ENCODE results near the gene YPEL3.

The YPEL3 gene

DNA sequence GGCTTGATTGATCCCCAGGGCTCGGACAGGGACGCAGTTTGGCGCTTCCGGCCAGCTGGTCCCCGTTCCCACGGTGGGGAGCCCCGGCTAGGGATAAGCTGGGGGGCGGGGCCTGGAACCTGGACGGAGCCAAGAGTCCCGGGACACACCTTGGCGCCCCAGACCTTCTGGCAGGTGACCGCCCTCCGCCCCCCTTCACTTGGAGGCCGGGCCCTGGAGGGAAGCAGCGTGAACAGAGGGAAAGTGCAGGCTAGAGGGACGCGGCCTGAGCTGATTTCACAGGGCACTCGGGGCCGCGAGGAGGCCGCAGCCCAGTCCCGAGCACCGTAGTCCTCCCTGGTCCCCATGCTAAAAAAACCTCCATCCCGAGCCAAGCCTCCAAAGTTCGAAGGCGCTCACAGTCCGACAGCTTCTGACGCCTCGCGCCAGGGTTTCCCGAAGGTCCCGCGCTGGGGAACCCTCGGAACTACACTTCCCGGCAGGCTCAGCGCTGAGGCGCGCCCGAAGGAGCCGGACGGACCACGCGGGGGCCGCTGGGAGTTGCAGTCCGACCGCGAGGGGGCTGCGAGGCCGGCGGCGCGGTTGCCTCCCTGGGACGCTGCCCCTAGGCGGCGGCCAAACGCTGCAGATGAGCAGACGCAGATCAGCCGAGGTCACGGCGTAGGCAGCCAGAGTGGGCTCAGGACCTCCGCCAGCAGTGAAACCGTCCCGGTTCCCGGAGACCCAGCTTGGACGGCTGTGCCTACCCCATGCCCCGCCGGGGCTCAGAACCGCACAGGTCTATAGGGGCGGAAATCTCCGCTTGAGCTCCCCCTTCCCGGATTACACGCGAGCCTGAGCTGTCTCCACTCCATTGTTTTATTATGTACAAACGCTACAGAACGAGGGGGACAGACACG is 4.3 kb downstream of the YPEL3 start, which contains the start of gene TBX6:
Gene TBX6 (minus strand): TSS at position 451 of the 899 bp plus-strand sequence. CDS start 731 bp downstream, outside the sequence.
- DNase-seq (ENCODE audit: insufficient read length, low spot score) (peak; percentile 93), FAIRE-seq (peak; percentile 97)
- TF ChIP-seq POU2F2 (IDR thresholded peaks at IDR 0.05; ENCODE audit: low read depth, low read length) (no peak), POLR2A (IDR thresholded peaks at IDR 0.05; ENCODE audit: low read depth, low read length) (0 out of 2 replicates have a peak, but pooled peaks have one; percentile 16), PAX5 (IDR thresholded peaks at IDR 0.05; ENCODE audit: insufficient read depth, low read length, severe bottlenecking) (peak; percentile 47), SPI1 (IDR thresholded peaks at IDR 0.05; ENCODE audit: low read depth, low read length) (no peak), POLR2AphosphoS5 (IDR thresholded peaks at IDR 0.05; ENCODE audit: low read depth, low read length) (no peak)

- no peak for DNase-seq (ENCODE audit: insufficient read length, low spot score)
- FAIRE-seq: no peak
- TF ChIP-seq PAX5 (IDR thresholded peaks at IDR 0.05; ENCODE audit: insufficient read depth, low read length, severe bottlenecking): no peak
- no peak for TF ChIP-seq POU2F2 (IDR thresholded peaks at IDR 0.05; ENCODE audit: low read depth, low read length)
- TF ChIP-seq POLR2AphosphoS5 (IDR thresholded peaks at IDR 0.05; ENCODE audit: low read depth, low read length): no peak
- TF ChIP-seq SPI1 (IDR thresholded peaks at IDR 0.05; ENCODE audit: low read depth, low read length): no peak
- no peak for TF ChIP-seq POLR2A (IDR thresholded peaks at IDR 0.05; ENCODE audit: low read depth, low read length)
- no peak for TF ChIP-seq TAF1 (IDR thresholded peaks at IDR 0.05; ENCODE audit: low read depth, low read length)
Measured at GRCh38 chr16:30090610-30091331, 5.2 kb downstream of the YPEL3 start.

DNA sequence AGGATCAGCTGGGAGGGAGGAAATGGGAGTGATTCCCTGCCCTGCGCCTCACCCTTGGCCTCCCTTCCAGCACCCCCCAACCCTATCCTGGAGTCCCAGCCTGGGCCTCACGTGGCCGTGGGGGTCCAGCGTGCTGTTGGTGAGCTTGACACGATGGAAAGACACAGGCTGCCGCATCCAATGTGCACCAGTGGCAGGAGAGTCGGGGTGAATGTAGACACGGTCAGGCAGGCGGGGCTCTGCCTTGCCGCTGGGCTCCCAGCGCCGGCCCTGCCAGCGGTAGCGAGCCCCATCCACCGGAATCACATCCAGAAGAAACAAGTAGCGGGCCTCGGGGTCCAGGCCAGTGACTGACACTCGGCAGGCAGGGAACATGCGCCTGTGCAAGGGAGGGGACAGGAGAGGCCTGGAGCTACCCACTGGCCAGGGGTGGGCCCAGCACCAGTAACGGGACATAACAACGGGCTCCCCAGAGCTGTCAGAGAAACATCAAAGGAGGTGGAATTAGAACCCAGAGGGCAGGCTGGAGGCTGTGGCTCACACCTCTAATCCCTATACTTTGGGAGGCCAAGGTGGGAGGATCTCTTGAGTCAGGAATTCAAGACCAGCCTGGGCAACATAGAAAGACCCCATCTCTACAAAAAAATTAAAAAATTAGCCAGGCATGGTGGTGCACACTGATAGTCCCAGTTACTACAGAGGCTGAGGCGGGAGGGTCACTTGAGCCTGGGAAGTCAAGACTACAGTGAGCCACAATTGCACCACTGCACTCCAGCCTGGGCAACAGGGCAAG is 7.0 kb downstream of the YPEL3 start:
- no peak for FAIRE-seq
- DNase-seq (ENCODE audit: insufficient read length, low spot score): no peak
- TF ChIP-seq POU2F2 (IDR thresholded peaks at IDR 0.05; ENCODE audit: low read depth, low read length) (no peak), POLR2AphosphoS5 (IDR thresholded peaks at IDR 0.05; ENCODE audit: low read depth, low read length) (no peak), POLR2A (IDR thresholded peaks at IDR 0.05; ENCODE audit: low read depth, low read length) (no peak), SPI1 (IDR thresholded peaks at IDR 0.05; ENCODE audit: low read depth, low read length) (no peak), PAX5 (IDR thresholded peaks at IDR 0.05; ENCODE audit: insufficient read depth, low read length, severe bottlenecking) (no peak), TAF1 (IDR thresholded peaks at IDR 0.05; ENCODE audit: low read depth, low read length) (no peak)

DNA sequence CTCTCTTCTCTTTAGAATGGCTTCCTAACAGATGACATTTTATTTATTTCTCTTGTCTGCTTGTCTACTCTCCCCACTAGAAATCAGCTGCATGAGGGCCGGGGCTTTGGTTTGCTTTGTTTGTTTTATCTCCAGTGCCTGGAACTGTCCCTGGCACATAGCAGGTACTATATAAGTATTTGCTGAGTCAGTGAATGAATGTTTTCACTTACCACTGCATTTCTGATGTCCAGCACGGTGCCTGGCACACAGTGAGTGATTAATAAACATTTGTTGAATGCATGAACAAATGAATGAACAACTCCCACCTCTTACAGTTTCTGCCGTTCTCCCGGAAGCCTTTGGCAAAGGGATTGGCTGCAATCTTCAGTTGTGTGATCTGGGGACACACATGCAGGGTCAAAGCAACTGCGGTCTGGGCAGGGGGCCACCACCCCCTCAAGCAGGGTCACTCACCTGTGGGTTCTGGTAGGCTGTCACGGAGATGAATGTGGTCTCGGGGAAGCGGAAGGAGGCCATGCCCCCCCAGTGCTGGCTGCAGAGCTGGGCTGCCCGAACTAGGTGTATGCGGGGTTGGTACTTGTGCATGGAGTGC is 7.7 kb downstream of the YPEL3 start:
- TF ChIP-seq TAF1 (IDR thresholded peaks at IDR 0.05; ENCODE audit: low read depth, low read length): no peak
- DNase-seq (ENCODE audit: insufficient read length, low spot score): no peak
- no peak for FAIRE-seq

- FAIRE-seq: peak; percentile 33
Measured at GRCh38 chr16:30087181-30087898, 8.7 kb downstream of the YPEL3 start.

DNA sequence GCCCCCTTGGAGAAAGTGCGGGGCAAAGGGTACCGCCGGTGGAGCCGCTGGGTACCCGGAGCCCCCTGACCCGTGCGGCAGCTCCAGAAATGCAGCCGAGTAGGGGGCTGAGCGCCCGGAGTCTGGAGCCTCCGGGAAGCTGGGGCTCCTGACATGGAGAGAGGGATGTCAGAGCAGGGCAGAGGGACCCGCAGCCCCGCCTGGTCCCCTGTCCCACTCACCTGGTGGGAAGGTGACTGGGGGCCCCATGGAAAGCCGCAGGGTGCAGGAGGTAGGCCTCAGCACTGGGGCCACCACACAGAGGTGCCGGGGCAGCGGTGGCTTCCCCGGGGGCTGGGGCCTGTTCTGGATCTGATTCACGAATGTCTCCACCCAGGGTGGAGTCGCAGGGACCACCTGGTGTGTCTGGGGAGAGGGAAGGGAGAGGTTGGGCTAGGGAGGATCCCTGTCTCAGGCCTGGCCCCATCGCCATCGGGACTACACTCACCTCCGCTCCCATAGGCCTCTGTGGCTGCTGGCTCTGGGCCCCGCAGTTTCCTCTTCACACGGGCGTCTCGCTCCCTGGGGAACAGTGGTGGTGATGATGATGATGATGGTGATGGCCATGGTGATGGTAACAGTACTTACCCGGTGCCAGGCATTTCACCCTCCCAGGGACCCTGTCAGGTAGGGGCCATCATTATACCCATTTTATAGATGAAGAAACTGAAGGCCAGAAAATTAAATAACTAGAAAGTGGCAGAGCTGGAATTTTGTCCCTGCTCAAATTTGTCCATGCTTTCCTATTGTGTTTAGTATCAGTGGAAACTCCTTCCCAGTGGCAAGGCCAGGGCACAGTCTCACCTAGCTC is 9.5 kb downstream of the YPEL3 start:
- TF ChIP-seq PAX5 (IDR thresholded peaks at IDR 0.05; ENCODE audit: insufficient read depth, low read length, severe bottlenecking) (no peak), TAF1 (IDR thresholded peaks at IDR 0.05; ENCODE audit: low read depth, low read length) (no peak), POLR2A (IDR thresholded peaks at IDR 0.05; ENCODE audit: low read depth, low read length) (no peak), SPI1 (IDR thresholded peaks at IDR 0.05; ENCODE audit: low read depth, low read length) (no peak), POU2F2 (IDR thresholded peaks at IDR 0.05; ENCODE audit: low read depth, low read length) (no peak)
- FAIRE-seq: no peak
- DNase-seq (ENCODE audit: insufficient read length, low spot score): no peak

More at GRCh38 chr16:30087181-30087898, 8.7 kb downstream of the YPEL3 start:
- no peak for TF ChIP-seq TAF1 (IDR thresholded peaks at IDR 0.05; ENCODE audit: low read depth, low read length)
- TF ChIP-seq POLR2AphosphoS5 (IDR thresholded peaks at IDR 0.05; ENCODE audit: low read depth, low read length): no peak
- TF ChIP-seq POU2F2 (IDR thresholded peaks at IDR 0.05; ENCODE audit: low read depth, low read length): no peak
- 0 out of 2 replicates have a peak, but pooled peaks have one; percentile 17 for TF ChIP-seq SPI1 (IDR thresholded peaks at IDR 0.05; ENCODE audit: low read depth, low read length)
- no peak for TF ChIP-seq POLR2A (IDR thresholded peaks at IDR 0.05; ENCODE audit: low read depth, low read length)
- DNase-seq (ENCODE audit: insufficient read length, low spot score): no peak

DNA sequence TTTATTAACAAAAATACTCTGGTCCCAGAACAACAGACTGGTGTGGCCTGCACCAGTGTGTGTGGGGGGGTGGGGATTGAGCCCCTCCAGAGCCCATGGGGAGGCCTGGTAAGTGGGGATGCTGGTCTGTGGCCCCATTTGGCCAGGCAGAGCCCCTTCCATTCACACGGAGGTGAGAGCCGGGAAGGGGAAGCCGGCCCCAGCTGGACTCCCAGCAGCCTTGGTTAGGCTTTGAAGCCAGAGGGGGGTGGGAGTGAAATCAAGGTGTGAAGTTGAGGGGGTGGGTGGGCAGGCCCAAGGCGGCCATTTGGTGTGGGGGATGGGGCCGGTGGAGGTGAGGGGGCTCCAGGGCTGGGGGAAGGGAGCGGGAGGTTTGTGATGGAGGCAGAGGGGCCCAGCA is 10.2 kb downstream of the YPEL3 start:
- no peak for DNase-seq (ENCODE audit: insufficient read length, low spot score)
- no peak for TF ChIP-seq POU2F2 (IDR thresholded peaks at IDR 0.05; ENCODE audit: low read depth, low read length)
- no peak for TF ChIP-seq SPI1 (IDR thresholded peaks at IDR 0.05; ENCODE audit: low read depth, low read length)
- no peak for FAIRE-seq

DNA sequence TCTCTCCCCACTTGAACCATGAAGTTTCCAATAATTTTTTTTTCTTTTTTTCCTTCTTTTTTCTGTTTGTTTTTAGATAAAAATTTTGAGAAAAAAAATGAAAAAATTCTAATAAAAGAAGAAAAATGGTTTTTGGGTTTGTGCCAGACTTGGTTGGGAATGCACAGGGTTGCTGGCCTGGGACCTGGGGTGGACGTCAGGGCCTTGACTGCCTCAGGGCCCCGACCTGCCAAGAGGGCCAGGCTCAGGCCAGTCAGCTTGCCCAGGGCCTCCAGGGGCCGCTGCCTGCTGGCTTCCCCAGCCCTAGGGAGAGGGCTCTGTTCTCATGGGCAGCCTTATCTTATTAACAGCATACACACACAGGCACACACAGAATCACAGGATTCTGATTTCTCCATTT is 10.8 kb downstream of the YPEL3 start:
- TF ChIP-seq POLR2A (IDR thresholded peaks at IDR 0.05; ENCODE audit: low read depth, low read length) (no peak), PAX5 (IDR thresholded peaks at IDR 0.05; ENCODE audit: insufficient read depth, low read length, severe bottlenecking) (no peak), SPI1 (IDR thresholded peaks at IDR 0.05; ENCODE audit: low read depth, low read length) (no peak), POLR2AphosphoS5 (IDR thresholded peaks at IDR 0.05; ENCODE audit: low read depth, low read length) (no peak), POU2F2 (IDR thresholded peaks at IDR 0.05; ENCODE audit: low read depth, low read length) (no peak), TAF1 (IDR thresholded peaks at IDR 0.05; ENCODE audit: low read depth, low read length) (no peak)
- FAIRE-seq (peak; percentile 45), DNase-seq (ENCODE audit: insufficient read length, low spot score) (no peak)

Measured in GM12891 (cell line).